Gastrocnemius medialis (tissue), 4 donors: ENCODE measurements around the gene TADA3. TPM values are rescaled to one million over a fixed set of nuclear protein-coding genes. Genes with fewer than 3 reads are reported as not detected.

Source experiments
- ATAC-seq, 2 donors: fragments of 150-250 bp; one replicate each; pipeline ENCODE4 v1.9.1; 2016
- DNase-seq, 2 donors: peaks; one replicate each; pipeline ENCODE4 v3.0.0-alpha.2; 2019
- H3K27ac ChIP-seq, 4 donors: fragments of 200-600 bp; sonication (generic); 1 replicate in 1 of 4; 2 replicates in 3 of 4; pipeline ENCODE4 v1.5.1; 2016 to 2018; ENCODE audit warnings: mild to moderate bottlenecking in 2 of 4, moderate library complexity in 1 of 4
- H3K27me3 ChIP-seq, 3 donors: fragments of 200-600 bp; sonication (generic) in 2 of 3; 1 replicate in 1 of 3; 2 replicates in 2 of 3; pipeline versions ENCODE4 v1.5.1 to v1.6.0; 2016 to 2019; ENCODE audit warnings: mild to moderate bottlenecking in 1 of 3, moderate library complexity in 1 of 3
- H3K36me3 ChIP-seq, 2 donors: fragments of 200-600 bp; sonication (generic) in 1 of 2; one replicate each; pipeline ENCODE4 v1.5.1; 2017 to 2018
- H3K4me1 ChIP-seq, 2 donors: fragments of 200-600 bp; sonication (generic) in 1 of 2; one replicate each; pipeline ENCODE4 v1.5.1; 2016 to 2017; ENCODE audit warnings: mild to moderate bottlenecking in 2 of 2
- H3K4me3 ChIP-seq, 4 donors: fragments of 200-600 bp; sonication (generic) in 3 of 4; 1 replicate in 1 of 4; 2 replicates in 3 of 4; pipeline ENCODE4 v1.5.1; 2016 to 2019; ENCODE audit warnings: mild to moderate bottlenecking in 2 of 4
- H3K9me3 ChIP-seq, 3 donors: fragments of 200-600 bp; sonication (generic) in 2 of 3; 1 replicate in 1 of 3; 2 replicates in 2 of 3; pipeline ENCODE4 v1.5.1; 2016 to 2019
- POLR2A ChIP-seq, 2 donors: fragments of 450-650 bp; IDR thresholded peaks; one replicate each; pipeline ENCODE4 v1.6.1; 2017; ENCODE audit warnings: antibody characterized with exemption in 2 of 2, mild to moderate bottlenecking in 2 of 2, moderate library complexity in 2 of 2
- in situ Hi-C, 4 donors: fragments of 200-750 bp; cut with MboI; loops; one replicate each; pipeline versions ENCODE4 v1.15.0 to v1.8.0; 2017; ENCODE audit warnings: low sequenced_read_pairs in 4 of 4
- intact Hi-C: fragments of 100-400 bp; cut with DNase I; formaldehyde crosslinking; loops from one replicate; pipeline ENCODE4 v1.15.1; 2023; ENCODE audit warnings: low total_unique reads
- total RNA-seq, 4 donors: library from RNA; depleted of rRNA; stranded (reverse); fragments of >200 nt; gene quantifications; one replicate each; pipeline versions ENCODE4 v1.1.0 to v1.2.3, GENCODE V29; 2016
- TF ChIP-seq, protein P1 (sequence below), 5 experiments: fragments of 450-650 bp in 3 of 5; fragments of 200-600 bp in 2 of 5; sonication (generic) in 2 of 5; IDR thresholded peaks in 4 of 5; conservative IDR thresholded peaks in 1 of 5; 1 replicate in 4 of 5; 2 replicates in 1 of 5; pipeline ENCODE4 v1.5.1; 2016 to 2019; ENCODE audit warnings: antibody characterized with exemption in 5 of 5, mild to moderate bottlenecking in 3 of 5, moderate library complexity in 3 of 5

The TADA3 gene
- total RNA-seq, 4 donors from 2014 or later: 58.1 to 83.5 (median 66.7) TPM

DNA sequence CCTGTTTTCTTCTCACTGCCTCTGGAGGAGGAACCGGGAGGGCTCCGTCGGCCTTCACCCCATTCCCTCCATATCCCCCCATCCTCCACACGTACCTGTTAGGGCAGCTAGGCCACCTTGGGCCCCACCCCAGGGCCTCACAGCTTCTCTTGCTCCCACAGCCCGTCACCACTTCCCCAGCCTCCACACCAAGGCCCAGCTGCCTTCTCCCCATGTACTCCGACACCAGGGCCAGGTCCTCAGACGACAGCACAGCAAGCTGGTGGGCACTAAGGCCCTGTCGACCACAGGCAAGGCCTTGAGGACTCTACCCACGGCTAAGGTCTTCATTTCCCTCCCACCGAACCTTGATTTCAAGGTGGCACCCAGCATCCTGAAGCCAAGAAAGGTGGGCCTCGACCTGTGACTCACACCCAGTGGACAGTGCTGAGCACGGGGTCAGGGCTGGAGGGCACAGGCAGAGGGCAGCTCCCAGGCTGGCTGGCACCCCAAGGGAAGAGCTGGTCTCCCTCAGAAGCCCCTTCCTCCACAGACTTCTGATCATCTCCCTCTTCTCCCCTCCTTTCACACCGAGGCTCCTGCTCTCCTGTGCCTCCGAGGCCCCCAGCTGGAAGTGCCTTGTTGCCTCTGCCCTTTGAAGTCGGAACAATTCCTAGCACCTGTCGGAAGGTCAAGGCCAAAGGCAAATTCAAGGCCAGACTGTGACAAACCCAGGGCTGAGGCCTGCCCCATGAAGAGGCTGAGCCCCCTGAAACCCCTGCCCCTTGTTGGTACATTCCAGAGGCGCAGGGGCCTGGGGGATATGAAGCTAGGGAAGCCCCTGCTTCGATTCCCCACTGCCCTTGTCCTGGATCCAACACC, 42.5 kb upstream of the TADA3 start:
- TF ChIP-seq, protein P1, sequence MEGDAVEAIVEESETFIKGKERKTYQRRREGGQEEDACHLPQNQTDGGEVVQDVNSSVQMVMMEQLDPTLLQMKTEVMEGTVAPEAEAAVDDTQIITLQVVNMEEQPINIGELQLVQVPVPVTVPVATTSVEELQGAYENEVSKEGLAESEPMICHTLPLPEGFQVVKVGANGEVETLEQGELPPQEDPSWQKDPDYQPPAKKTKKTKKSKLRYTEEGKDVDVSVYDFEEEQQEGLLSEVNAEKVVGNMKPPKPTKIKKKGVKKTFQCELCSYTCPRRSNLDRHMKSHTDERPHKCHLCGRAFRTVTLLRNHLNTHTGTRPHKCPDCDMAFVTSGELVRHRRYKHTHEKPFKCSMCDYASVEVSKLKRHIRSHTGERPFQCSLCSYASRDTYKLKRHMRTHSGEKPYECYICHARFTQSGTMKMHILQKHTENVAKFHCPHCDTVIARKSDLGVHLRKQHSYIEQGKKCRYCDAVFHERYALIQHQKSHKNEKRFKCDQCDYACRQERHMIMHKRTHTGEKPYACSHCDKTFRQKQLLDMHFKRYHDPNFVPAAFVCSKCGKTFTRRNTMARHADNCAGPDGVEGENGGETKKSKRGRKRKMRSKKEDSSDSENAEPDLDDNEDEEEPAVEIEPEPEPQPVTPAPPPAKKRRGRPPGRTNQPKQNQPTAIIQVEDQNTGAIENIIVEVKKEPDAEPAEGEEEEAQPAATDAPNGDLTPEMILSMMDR (IDR thresholded peaks at IDR 0.05 in 4 of 5, conservative IDR thresholded peaks at IDR 0.05 in 1 of 5): no peak
- TF ChIP-seq POLR2A (IDR thresholded peaks at IDR 0.05): no peak
- intact Hi-C loops: no loop called here
- Histone ChIP-seq H3K9me3 (no peaks in the 10 kb centered on the region), H3K4me3 (no peak overlapping the region), H3K27ac (no peak overlapping the region), H3K27me3 (no peaks in the 10 kb centered on the region), H3K4me1 (no peaks in the 10 kb centered on the region), H3K36me3 (peaks cover 0 to 49% of the 10 kb centered on the region in 2 donors)
- ATAC-seq (no peak), DNase-seq (no peak)
- in situ Hi-C loops: no loop called here

DNA sequence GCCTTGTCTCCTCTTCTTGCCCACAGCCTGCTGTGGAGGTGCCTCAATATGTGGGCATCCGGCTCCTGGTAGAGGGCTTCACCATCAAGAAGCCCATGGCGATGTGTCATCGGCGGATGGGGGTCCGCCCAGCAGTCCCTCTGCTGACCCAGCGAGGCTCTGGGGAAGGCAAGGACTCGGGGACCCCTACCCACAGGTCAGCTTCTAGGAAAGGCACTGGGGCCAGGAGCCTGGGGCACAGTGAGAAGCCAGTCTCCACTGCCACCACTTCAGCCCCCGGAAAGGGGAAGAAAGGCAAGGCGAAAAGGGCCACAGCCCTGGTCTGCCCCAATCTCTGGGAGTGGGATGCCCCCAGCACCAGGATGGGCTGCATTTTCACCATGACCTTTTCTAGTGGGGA, 40.8 kb upstream of the TADA3 start:
- TF ChIP-seq, protein P1 (IDR thresholded peaks at IDR 0.05 in 4 of 5, conservative IDR thresholded peaks at IDR 0.05 in 1 of 5): no peak
- in situ Hi-C loops: no loop called here
- Histone ChIP-seq H3K27me3 (no peaks in the 10 kb centered on the region), H3K9me3 (no peaks in the 10 kb centered on the region), H3K4me3 (no peak overlapping the region), H3K27ac (no peak overlapping the region), H3K36me3 (peaks cover 0 to 48% of the 10 kb centered on the region in 2 donors), H3K4me1 (no peaks in the 10 kb centered on the region)
- intact Hi-C loops: no loop called here
- ATAC-seq (no peak), DNase-seq (no peak)

DNA sequence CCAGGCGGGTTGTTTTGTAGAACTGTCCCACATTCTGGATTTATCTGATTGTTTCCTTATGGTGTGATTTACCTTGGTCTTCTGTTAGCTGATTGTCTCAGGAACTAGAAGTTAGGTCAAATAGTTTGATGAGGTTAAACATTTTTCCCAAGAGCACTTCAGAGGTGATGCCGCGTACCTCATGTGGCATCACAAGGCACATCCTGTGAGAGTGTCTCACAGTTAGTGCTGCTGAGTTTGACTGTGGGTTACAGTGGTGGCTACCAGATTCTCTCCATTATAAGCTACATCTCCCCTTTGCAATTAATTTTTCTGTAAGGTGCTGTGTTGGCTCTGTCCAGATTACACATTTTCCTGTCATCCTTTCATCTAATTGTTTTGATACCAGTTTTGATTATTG, 39.0 kb upstream of the TADA3 start:
- DNase-seq: no peak
- Histone ChIP-seq H3K4me1 (no peaks in the 10 kb centered on the region), H3K9me3 (no peaks in the 10 kb centered on the region), H3K27ac (no peak overlapping the region), H3K36me3 (peaks cover 0 to 44% of the 10 kb centered on the region in 2 donors), H3K27me3 (no peaks in the 10 kb centered on the region), H3K4me3 (no peak overlapping the region)
- intact Hi-C loops (no loop called here), in situ Hi-C loops (no loop called here)
- TF ChIP-seq, protein P1 (IDR thresholded peaks at IDR 0.05 in 4 of 5, conservative IDR thresholded peaks at IDR 0.05 in 1 of 5): no peak
- no peak for TF ChIP-seq POLR2A (IDR thresholded peaks at IDR 0.05)
- ATAC-seq: no peak

DNA sequence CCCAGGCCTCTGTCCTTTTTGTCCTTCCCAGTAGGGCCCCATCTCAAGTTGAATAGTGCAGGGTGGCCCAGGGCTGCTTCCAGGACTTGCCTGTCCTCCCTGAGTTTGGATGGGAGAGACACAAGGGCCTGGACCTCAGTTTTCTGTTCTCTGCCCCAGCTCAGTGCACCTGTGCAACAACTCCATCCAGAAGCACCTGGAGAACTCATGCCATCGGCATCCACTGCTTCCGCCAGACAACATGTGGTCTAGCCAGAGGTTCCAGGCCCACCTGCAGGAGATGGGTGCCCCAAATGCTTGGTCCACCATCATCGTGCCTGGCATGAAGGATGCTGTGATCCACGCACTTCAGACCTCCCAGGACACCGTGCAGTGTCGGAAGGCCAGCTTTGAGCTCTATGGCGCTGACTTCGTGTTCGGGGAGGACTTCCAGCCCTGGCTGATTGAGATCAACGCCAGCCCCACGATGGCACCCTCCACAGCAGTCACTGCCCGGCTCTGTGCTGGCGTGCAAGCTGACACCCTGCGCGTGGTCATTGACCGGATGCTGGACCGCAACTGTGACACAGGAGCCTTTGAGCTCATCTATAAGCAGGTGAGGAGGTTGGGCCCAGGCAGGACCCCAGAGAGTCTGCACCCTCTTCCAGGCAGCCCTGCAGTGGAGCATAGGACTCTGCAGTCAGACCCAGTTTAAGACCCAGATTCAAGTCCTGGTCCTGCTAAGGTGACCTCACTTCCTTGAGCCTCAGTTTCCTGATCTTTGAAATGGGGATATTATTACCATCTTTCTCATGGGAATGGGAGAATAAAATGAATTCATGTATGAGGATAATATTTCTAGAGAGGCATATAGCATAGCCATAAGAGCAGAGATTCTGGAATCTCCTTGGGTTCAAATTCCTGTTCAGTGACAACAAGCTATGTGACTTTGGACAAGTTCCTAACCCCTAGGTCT, 36.8 kb upstream of the TADA3 start:
- no peaks in the 10 kb centered on the region for H3K9me3 ChIP-seq
- no peaks in the 10 kb centered on the region for H3K4me1 ChIP-seq
- intact Hi-C loops (no loop called here), in situ Hi-C loops (no loop called here)
- no peak overlapping the region for H3K4me3 ChIP-seq
- H3K27me3 ChIP-seq: no peaks in the 10 kb centered on the region
- peaks cover 0 to 28% of the 10 kb centered on the region in 2 donors for H3K36me3 ChIP-seq
- TF ChIP-seq, protein P1 (IDR thresholded peaks at IDR 0.05 in 4 of 5, conservative IDR thresholded peaks at IDR 0.05 in 1 of 5): no peak
- TF ChIP-seq POLR2A (IDR thresholded peaks at IDR 0.05): no peak
- H3K27ac ChIP-seq: no peak overlapping the region
- DNase-seq: no peak
- ATAC-seq: no peak
